ENCODE measurements around the gene TREML2.

Gene TREML2

DNA sequence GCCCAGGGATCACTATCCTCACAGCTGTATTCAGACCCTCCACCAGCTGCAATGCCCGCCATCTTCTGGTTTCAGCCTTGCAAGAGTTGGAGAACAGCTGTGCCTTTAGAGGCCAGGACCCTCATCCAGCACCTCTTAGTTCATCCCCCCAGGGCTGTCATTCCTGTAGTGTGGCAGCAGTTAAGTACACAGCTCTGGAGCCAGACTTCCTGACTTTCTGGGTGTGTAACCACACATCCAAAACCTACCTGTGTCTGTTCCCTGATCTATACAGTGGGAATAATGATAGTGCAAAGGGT lies 37.6 kb downstream of the TREML2 start:
- ChIA-PET CTCF (no interaction called here), POLR2A (no interaction called here)
- no peak for DNase-seq (ENCODE audit: extremely low spot score)
- TF ChIP-seq, protein P1, sequence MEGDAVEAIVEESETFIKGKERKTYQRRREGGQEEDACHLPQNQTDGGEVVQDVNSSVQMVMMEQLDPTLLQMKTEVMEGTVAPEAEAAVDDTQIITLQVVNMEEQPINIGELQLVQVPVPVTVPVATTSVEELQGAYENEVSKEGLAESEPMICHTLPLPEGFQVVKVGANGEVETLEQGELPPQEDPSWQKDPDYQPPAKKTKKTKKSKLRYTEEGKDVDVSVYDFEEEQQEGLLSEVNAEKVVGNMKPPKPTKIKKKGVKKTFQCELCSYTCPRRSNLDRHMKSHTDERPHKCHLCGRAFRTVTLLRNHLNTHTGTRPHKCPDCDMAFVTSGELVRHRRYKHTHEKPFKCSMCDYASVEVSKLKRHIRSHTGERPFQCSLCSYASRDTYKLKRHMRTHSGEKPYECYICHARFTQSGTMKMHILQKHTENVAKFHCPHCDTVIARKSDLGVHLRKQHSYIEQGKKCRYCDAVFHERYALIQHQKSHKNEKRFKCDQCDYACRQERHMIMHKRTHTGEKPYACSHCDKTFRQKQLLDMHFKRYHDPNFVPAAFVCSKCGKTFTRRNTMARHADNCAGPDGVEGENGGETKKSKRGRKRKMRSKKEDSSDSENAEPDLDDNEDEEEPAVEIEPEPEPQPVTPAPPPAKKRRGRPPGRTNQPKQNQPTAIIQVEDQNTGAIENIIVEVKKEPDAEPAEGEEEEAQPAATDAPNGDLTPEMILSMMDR (IDR thresholded peaks at IDR 0.05; ENCODE audit: control extremely low read depth, extremely low read depth, low read depth, missing control alignments) = no peak

DNA sequence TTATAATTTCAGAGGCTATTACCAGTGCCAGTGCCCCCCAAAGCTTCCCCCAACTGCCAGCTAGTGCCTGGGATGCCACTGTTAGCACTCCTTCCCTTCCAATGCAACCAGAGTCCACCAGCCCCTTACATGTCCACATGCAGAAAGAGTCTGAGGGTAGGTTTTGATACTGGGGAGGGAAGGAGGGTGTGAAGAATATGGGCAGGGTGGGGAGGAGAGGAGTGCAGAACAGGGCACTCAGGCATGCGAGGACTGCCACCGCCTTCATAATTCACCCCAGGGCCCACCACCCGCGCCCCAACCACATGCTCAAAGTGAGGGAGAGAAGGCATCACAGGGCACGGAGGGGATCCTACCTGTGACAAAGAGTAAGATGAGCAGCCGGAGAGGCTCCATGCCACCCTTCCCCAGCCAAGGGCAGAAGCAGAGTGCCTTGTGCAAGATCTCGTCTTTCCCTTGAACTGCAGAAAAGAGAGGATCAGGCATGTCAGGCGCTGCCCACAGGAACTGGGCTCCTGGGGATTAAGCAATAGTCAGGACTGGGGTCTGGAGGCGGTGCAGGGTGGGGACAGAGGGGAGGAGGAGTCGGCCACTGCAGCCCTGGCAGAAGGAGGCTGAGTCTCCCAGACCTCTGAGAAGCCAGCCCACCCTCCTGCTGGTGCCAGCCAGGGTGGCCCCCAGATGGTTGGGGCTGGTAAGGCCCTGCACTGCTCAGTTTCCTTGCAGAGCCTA lies 38.1 kb downstream of the TREML2 start, which contains the start of gene TREM2:
TREM2 (minus strand) TSS at position 430 of the 732 bp plus-strand sequence; CDS start at position 396, 34 bp downstream.
- TF ChIP-seq, protein P1 (IDR thresholded peaks at IDR 0.05; ENCODE audit: control extremely low read depth, extremely low read depth, low read depth, missing control alignments) = no peak
- DNase-seq (ENCODE audit: extremely low spot score) = no peak
- ChIA-PET POLR2A (no interaction called here), CTCF (no interaction called here)

DNA sequence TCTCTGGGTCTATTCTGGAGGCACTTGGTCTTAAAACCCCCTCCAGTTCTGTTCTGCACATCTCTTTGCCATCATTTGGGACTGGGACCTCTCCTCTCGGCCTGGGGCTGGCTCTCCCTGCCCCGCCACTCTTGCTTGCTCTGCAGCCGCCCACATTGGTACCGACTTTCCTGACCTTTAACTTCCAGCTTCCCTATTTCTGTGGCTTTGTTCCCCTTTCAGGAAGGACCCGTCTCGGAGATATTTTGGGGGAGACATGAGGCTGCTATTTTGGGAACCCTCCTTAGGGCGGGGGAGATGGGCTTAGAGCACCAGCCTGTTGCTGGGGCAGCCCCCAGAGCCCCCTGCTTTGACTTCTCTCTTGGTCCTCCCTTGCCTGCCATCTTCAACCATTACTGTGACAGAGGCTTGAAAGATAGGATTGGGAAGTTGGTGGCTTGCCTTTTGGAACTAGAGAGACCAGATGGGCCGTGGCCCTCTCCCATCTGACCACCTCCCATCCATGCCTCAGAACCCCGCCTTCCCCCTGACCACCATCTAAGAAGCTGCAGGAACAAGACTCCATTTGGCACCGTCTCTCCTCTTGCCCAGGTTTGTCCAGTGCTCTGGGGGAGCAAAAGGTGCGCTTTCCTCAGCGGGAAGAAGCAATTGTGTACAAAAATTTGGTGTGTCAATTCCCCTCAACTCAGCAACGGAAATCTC lies 38.9 kb downstream of the TREML2 start:
- no peak for DNase-seq (ENCODE audit: extremely low spot score)
- TF ChIP-seq, protein P1 (IDR thresholded peaks at IDR 0.05; ENCODE audit: control extremely low read depth, extremely low read depth, low read depth, missing control alignments) = no peak
- ChIA-PET POLR2A (no interaction called here), CTCF (no interaction called here)

DNA sequence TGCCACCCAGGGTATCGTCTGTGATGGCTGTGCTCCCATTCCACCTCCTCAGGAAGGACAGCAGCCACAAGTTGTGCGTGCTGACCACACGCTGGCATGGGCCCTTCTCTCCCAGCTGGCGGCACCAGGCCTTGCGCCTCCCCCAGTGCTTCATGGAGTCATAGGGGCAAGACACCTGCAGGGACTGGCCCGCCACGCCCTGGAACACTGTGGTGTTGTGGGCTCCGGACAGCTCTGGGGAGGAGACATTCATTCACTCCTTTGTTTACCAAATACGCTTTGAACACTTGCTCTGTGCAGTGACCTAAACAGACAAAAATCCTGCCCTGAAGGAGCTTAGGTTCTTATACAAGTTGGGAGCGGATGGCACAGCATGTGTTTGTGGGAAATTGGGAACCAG lies 39.6 kb downstream of the TREML2 start:
- POLR2A ChIA-PET = no interaction called here
- no peak for DNase-seq (ENCODE audit: extremely low spot score)
- TF ChIP-seq, protein P1 (IDR thresholded peaks at IDR 0.05; ENCODE audit: control extremely low read depth, extremely low read depth, low read depth, missing control alignments) = no peak
- CTCF ChIA-PET = interaction anchor here (1.8 kb wide), 1 partner anchor 9 kb away, joined by 5 read pairs; no protein-coding TSS in a partner anchor

DNA sequence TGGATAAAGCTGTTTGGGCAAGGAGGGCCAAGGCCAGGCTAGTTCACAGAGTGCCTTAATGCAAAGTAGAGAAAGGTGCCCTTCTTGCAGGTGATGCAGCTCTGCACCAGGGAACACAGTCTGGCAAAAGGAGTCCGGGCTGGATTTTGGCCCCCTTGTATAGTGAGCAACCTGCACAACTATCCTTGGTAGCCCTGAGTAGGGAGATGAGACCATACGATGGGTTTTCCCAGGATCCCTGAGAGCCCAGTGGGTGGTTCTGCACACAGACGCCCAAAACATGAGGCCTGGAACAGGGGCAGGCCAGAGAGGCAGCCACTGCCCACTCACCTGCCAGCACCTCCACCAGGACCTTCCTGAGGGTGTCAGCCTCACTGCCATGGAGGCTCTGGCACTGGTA lies 40.0 kb downstream of the TREML2 start:
- no peak for DNase-seq (ENCODE audit: extremely low spot score)
- ChIA-PET POLR2A (no interaction called here), CTCF (interaction anchor here (1.8 kb wide), 1 partner anchor 9 kb away, joined by 5 read pairs; no protein-coding TSS in a partner anchor)
- TF ChIP-seq, protein P1 (IDR thresholded peaks at IDR 0.05; ENCODE audit: control extremely low read depth, extremely low read depth, low read depth, missing control alignments) = no peak

DNA sequence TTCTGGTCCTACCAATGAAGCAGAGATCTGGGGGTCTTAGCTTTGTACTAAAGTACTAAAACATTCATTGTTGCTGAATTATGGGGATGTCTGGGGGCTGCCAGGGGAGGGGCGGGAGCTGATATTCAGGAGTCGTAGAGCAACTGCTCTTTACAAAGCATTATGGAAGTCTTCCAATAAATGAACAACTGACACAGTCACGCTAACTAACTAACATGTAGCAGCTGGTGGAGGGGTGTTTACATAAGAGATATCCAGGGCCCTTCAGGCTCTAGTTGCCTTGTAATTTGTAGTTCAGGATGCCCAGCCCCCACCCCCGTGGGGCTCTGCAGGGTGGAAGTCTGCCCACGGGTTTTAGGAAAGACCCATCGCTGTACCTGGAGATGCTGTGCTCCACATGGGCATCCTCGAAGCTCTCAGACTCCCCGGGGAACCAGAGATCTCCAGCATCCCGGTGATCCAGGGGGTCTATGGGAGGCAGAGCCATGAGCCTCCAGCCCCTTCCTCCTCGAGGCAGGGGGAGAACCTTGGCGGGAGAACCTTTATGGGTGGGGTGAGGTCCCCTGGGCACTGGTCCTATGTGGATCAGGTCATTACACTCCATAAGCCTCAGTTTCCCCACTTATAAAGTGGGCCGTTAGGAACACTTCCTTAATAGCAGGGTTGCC lies 41.4 kb downstream of the TREML2 start:
- TF ChIP-seq, protein P1 (IDR thresholded peaks at IDR 0.05; ENCODE audit: control extremely low read depth, extremely low read depth, low read depth, missing control alignments) = no peak
- ChIA-PET POLR2A (no interaction called here), CTCF (interaction anchor here (1.8 kb wide), 2 partner anchors 11 to 23 kb away, joined by 5 read pairs; no protein-coding TSS in a partner anchor)
- DNase-seq (ENCODE audit: extremely low spot score) = no peak

Data from GM10248 (cell line).